ENCODE results near the gene TEX50. TPM values are rescaled to one million over a fixed set of nuclear protein-coding genes. Genes with fewer than 3 reads are reported as not detected.
"Not testable (repeated sequence)": the region's sequence is repeated elsewhere in the genome, so short reads cannot be mapped to it uniquely, and the experiment has no call there.

TEX50 gene
- total RNA-seq, 1 experiment from 2014 or later = not detected

DNA sequence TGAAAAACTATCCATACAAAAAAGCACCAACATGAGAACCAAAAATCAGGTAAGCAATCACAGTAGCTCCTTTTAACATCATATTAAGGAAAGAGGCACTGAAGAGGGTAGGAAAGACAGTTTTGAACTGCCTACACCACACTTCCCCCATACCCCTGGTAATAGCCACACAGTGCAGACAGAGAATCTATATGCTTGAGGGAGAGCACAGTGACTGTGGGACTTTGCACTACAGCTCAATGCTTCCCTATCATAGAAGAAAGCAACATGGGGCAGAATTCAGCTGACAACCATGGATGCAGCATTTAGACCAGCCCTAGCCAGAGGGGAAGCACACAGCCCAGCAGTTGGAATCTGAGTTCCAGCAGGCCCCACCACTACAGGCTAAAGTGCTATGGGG, 7.9 kb upstream of the TEX50 start:
- Histone ChIP-seq H3K9ac (ENCODE audit: low read length) (no peak overlapping the region), H3K4me1 (ENCODE audit: control insufficient read depth in 1 of 2, insufficient read depth in 2 of 2, low read length in 2 of 2) (no peaks in the 10 kb centered on the region), H3K4me2 (ENCODE audit: low read length) (no peak overlapping the region), H3K9me2 (ENCODE audit: insufficient read depth) (no peaks in the 10 kb centered on the region), H3K79me2 (ENCODE audit: insufficient read depth, low read length) (no peaks in the 10 kb centered on the region), H3K4me3 (replicated peaks in 1 of 2; ENCODE audit: low read depth in 1 of 2, low read length in 2 of 2) (no peak overlapping the region), H2AFZ (ENCODE audit: low read depth, low read length, poor library complexity, severe bottlenecking) (no peak overlapping the region), H3K9me3 (ENCODE audit: control insufficient read depth in 1 of 2, insufficient read depth in 1 of 2, low read depth in 1 of 2, low read length in 2 of 2) (no peaks in the 10 kb centered on the region), H4K20me1 (ENCODE audit: insufficient read depth) (no peaks in the 10 kb centered on the region), H3K27ac (ENCODE audit: low read depth, low read length) (no peak overlapping the region), H3K36me3 (ENCODE audit: control insufficient read depth in 1 of 2, insufficient read depth in 2 of 2, low read length in 2 of 2) (no peaks in the 10 kb centered on the region), H3K27me3 (ENCODE audit: insufficient read depth, low read length) (no peaks in the 10 kb centered on the region)
- TF ChIP-seq EGR1 (IDR thresholded peaks at IDR 0.05; ENCODE audit: low read depth) (no peak), SP1 (IDR thresholded peaks at IDR 0.05; ENCODE audit: low read depth) (no peak), CBX3 (IDR thresholded peaks at IDR 0.05; ENCODE audit: low read depth) (no peak)
- no TSS peak for BruUV-seq (replicated peaks)
- intact Hi-C loops (cut with micrococcal nuclease) = no loop called here
- RAD21 ChIA-PET (ENCODE audit: low non-redundant PET in 1 of 2, low total read pairs in 2 of 2, uncharacterized antibody in 2 of 2, unreplicated experiment in 2 of 2) = no interaction called here
- POLR2A ChIA-PET = no interaction called here
- no peak for DNase-seq (ENCODE audit: low read depth, low spot score)
- no peak for ATAC-seq
- CTCF ChIA-PET = no interaction called here

DNA sequence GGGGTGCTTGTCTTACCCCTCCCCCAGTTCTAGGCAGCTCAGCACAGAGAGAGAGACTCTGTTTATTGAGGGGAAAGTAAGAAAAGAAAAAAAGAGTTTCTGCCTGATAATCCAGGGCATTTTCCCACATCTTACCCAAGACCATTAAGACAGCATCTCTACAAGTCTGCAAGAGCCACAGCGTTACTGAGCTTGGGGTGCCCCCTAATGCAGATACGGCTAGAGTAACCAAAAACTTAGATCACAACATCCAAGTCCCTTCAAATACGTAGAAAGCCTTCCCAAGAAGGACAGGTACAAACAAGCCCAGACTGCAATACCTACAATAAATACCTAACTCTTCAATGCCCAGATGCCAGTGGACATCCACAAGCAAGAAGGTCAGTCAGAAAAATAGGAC, 6.2 kb upstream of the TEX50 start:
- ATAC-seq (no peak), DNase-seq (ENCODE audit: low read depth, low spot score) (no peak)
- Histone ChIP-seq H4K20me1 (ENCODE audit: insufficient read depth) (no peaks in the 10 kb centered on the region), H3K36me3 (ENCODE audit: control insufficient read depth in 1 of 2, insufficient read depth in 2 of 2, low read length in 2 of 2) (no peaks in the 10 kb centered on the region), H3K27ac (ENCODE audit: low read depth, low read length) (no peak overlapping the region), H3K4me3 (replicated peaks in 1 of 2; ENCODE audit: low read depth in 1 of 2, low read length in 2 of 2) (no peak overlapping the region), H2AFZ (ENCODE audit: low read depth, low read length, poor library complexity, severe bottlenecking) (no peak overlapping the region), H3K9ac (ENCODE audit: low read length) (no peak overlapping the region), H3K9me2 (ENCODE audit: insufficient read depth) (no peaks in the 10 kb centered on the region; the same call in 1 of the 2 replicates), H3K27me3 (ENCODE audit: insufficient read depth, low read length) (no peaks in the 10 kb centered on the region), H3K4me2 (ENCODE audit: low read length) (no peak overlapping the region), H3K79me2 (ENCODE audit: insufficient read depth, low read length) (no peaks in the 10 kb centered on the region), H3K9me3 (ENCODE audit: control insufficient read depth in 1 of 2, insufficient read depth in 1 of 2, low read depth in 1 of 2, low read length in 2 of 2) (no peaks in the 10 kb centered on the region), H3K4me1 (ENCODE audit: control insufficient read depth in 1 of 2, insufficient read depth in 2 of 2, low read length in 2 of 2) (no peaks in the 10 kb centered on the region)
- CTCF ChIA-PET = no interaction called here
- RAD21 ChIA-PET (ENCODE audit: low non-redundant PET in 1 of 2, low total read pairs in 2 of 2, uncharacterized antibody in 2 of 2, unreplicated experiment in 2 of 2) = no interaction called here
- intact Hi-C loops (cut with micrococcal nuclease) = no loop called here
- BruUV-seq (replicated peaks) = no TSS peak
- POLR2A ChIA-PET = no interaction called here
- TF ChIP-seq RAD21 (IDR thresholded peaks at IDR 0.05; ENCODE audit: low read depth) = peak; percentile 30
- TF ChIP-seq ZNF274 (IDR thresholded peaks at IDR 0.05; ENCODE audit: low read depth, low read length) = no peak

DNA sequence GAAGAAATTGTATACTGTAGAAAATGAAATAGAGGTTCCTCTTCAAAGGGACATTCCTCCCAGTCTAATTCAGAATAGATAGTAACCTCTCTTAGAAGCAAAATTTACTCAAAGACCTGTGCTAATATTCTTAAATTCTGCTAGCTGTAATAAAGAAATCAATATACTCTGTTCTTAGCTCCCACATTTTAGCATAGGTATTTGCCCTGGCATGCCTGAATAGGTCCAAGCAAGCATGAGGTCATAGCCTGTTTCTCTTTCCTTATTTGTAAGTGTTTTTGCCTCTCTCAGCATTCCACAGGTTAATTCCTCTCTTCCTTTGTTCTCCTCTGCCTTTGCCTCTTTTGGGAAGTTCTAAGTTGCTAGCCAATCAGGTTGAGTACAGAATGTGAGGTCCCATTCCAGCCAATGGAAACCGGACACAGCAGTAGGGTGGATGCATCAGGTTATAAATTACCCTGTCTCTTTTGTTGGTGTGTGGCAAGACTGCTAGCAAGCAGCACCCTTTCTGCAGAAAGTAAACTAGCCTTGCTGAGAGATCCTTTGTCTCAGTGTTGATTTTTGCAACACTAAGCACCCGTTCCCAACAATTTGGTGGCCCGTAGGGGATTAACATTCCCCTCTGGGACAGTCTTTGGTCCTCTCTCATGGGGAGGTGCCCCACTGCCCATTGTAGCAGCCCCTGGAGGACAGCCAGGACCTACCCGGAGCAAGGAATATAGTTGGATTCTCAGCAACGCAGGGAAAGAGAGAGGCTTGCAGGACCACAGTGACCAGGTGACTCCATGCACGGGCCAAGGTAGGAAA, 2.3 kb downstream of the TEX50 start:
- POLR2A ChIA-PET = not testable (repeated sequence)

More for the DNA sequence above, 2.3 kb downstream of the TEX50 start:
- intact Hi-C loops (cut with micrococcal nuclease); RAD21 ChIA-PET (ENCODE audit: low non-redundant PET in 1 of 2, low total read pairs in 2 of 2, uncharacterized antibody in 2 of 2, unreplicated experiment in 2 of 2); H2AFZ ChIP-seq (ENCODE audit: low read depth, low read length, poor library complexity, severe bottlenecking); DNase-seq (ENCODE audit: low read depth, low spot score); BruUV-seq (replicated peaks); H3K9me2 ChIP-seq (ENCODE audit: insufficient read depth); H3K79me2 ChIP-seq (ENCODE audit: insufficient read depth, low read length); H3K36me3 ChIP-seq (ENCODE audit: control insufficient read depth in 1 of 2, insufficient read depth in 2 of 2, low read length in 2 of 2); H3K4me3 ChIP-seq (replicated peaks in 1 of 2; ENCODE audit: low read depth in 1 of 2, low read length in 2 of 2); H4K20me1 ChIP-seq (ENCODE audit: insufficient read depth); H3K4me2 ChIP-seq (ENCODE audit: low read length); ATAC-seq; H3K27me3 ChIP-seq (ENCODE audit: insufficient read depth, low read length); H3K27ac ChIP-seq (ENCODE audit: low read depth, low read length); H3K4me1 ChIP-seq (ENCODE audit: control insufficient read depth in 1 of 2, insufficient read depth in 2 of 2, low read length in 2 of 2); H3K9me3 ChIP-seq (ENCODE audit: control insufficient read depth in 1 of 2, insufficient read depth in 1 of 2, low read depth in 1 of 2, low read length in 2 of 2); CTCF ChIA-PET; H3K9ac ChIP-seq (ENCODE audit: low read length): not testable (repeated sequence)
